ENCODE measurements around the gene SLC35E2B.
A peak's percentile ranks its signal among the peaks of the same experiment; 100 is the strongest.
"Not testable (repeated sequence)": the region's sequence is repeated elsewhere in the genome, so short reads cannot be mapped to it uniquely, and the experiment has no call there.

SLC35E2B gene

DNA sequence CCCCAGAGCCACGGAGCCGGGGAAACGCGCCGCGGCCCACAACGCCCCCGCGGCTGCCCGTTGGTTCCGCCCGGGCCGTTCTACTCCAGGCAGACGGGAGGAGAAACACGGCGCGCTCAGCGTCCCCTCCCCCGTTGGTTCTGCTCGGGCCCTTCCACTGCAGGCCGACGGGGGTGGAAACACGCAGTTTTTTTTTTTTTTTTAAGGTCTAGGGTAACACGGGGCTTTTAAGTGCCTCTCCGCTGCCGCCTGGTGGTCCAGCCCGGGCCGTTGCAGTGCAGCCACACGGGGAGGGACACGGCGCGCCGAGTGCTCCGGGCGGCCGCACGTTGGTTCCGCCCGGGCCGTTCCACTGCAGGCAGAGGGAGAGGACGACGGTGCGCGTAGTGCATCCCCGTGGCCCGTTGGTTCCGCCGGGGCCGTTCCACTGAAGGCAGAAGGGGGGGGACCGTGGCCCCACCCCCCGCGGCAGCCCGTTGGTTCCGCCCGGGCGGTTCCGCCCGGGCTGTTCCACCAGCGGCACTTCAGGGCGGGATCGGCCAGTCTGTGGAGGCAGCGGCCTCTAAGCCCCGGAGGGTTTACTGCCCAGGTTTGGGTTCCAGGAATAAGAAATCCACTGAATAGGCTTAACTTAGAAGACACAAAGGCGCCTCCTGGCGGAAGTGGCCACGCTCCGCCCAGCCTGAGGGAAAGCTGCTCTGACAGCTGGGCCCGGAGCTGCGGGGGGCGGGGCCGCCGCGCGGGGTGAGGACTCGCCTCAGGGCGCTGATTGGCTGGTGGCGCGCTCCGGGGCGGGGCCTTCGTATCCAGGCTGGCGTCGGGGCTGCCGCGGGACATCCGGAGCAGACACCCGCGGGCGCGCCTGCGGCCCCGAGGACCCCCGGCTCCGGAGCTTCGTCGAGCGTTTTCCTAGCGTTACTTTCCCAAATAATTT, at the start of gene SLC35E2B:
TSS of gene SLC35E2B (minus strand) at position 82 of the 934 bp plus-strand sequence. CDS start 16,096 bp downstream, outside the sequence.
- peak; percentile 97 for DNase-seq

DNA sequence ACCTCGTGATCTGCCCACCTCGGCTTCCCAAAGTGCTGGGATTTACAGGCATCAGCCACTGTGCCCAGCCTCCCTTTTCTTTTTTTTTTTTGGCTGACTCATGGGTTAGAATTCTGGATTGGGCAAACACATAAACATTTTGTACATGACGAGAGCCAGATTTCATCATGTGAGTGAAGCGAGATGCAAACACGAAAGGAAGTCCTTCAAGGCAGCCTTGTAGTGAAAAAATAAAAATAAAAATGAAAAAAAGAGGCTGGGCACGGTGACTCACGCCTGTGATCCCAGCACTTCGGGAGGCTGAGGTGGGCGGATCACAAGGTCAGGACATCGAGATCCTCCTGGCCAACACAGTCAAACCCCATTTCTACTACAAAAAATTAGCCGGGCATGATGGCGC, 48.4 kb upstream of the SLC35E2B start:
- DNase-seq, result not testable (repeated sequence)

- not testable (repeated sequence) for DNase-seq
These were observed 46.3 kb upstream of the SLC35E2B start for GRCh38 chr1:1738799-1739337.

- DNase-seq, result not testable (repeated sequence)
These were observed 45.3 kb upstream of the SLC35E2B start for GRCh38 chr1:1737675-1738590.

DNA sequence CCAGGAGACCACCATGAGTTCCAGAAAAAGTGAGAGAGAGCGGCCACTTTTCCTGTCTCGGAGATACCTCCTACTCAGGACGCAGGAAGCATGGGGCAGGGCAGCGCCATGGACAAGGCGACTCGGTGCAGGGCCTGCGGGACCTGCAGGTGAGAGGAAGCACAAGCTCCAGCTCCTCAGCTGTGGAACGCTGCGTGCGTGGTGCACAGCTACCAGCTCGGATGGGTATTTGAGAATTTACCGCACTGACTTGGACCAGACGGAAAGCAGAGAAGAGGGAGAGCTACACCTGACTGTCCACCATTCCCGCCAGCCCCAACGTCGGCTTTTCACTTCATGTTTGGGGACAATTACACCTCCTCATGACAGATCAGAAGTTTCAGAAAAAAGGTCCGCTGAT, 39.8 kb upstream of the SLC35E2B start:
- DNase-seq, result no peak

- no peak for DNase-seq
These were observed 38.3 kb upstream of the SLC35E2B start for GRCh38 chr1:1730870-1731269.

DNA sequence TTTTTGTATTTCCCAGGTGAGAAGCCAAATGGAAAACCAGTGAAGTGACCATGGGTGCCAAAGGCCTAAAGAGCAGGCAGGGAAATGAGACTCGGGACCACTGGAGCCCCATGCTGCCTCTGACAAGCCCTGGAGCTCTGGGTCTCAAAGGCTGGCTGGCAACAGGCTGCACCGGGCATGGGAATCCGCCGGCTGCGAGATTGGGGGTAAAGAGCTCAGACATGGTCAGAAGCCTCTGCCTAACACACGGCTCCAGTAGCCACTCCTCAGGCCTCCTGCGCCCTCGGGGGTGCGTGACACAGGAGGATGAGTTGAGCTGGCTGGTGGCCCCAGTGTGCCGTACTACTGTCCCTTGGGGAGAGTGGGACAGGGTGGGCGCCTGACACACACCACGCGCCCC, 37.6 kb upstream of the SLC35E2B start:
- not testable (repeated sequence) for DNase-seq

- not testable (repeated sequence) for DNase-seq
These were observed 36.7 kb upstream of the SLC35E2B start for GRCh38 chr1:1729116-1729816.

DNA sequence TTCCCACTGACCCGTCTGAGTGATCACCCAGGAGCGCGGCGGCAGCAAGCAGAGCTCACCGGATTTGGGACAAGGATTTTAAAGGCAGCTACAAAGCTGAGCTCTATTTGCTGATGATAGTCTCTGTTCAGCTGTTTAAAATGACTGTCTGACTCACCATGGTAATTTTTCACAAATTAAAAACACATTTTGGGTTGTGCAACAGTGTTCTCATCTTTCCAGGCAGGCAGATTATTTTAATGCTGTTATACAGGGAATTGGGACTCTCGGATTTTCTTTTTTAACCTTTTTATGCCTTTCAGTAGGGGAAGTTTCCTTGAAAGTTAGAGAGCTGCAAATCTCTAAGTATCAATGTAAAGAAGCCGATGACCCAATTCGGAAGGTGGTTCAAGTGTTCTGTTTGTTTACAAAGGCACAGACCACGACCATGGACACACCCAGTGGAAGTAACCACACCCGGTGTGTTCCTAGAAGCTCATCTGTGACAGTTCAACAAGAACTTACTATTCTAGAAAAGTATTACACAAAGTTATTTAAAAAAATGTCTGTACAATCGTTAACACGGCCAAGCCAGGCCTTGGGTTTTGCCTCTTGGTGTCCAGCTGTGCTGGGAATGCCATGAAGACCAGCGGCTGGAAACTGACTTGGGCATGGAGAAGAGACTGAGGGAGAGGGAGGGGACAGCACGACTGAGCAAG, 35.9 kb upstream of the SLC35E2B start:
- not testable (repeated sequence) for DNase-seq

- DNase-seq, result not testable (repeated sequence)
These were observed 34.6 kb upstream of the SLC35E2B start for GRCh38 chr1:1727131-1727651.

DNA sequence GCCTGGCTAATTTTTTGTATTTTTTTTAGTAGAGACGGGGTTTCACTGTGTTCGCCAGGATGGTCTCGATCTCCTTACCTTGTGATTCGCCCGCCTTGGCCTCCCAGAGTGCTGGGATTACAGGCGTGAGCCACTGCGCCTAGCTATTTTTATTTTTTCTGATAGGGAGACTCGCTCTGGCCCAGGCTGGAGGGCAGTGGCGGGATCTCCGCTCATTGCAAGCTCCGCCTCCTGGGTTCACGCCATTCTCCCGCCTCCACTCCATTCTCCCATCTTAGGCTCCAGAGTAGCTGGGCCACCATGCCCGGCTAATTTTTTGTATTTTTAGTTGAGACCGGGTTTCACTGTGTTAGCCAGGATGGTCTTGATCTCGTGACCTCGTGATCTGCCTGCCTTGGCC, 33.5 kb upstream of the SLC35E2B start:
- DNase-seq, result not testable (repeated sequence)

GRCh38 chr1:1724035-1724864, 31.7 kb upstream of the SLC35E2B start, which contains the start of gene CDK11A:
CDK11A (minus strand) TSS chr1:1724357; CDS start chr1:1722818, 1,539 bp downstream.
- DNase-seq, result peak; percentile 97 to 98

DNA sequence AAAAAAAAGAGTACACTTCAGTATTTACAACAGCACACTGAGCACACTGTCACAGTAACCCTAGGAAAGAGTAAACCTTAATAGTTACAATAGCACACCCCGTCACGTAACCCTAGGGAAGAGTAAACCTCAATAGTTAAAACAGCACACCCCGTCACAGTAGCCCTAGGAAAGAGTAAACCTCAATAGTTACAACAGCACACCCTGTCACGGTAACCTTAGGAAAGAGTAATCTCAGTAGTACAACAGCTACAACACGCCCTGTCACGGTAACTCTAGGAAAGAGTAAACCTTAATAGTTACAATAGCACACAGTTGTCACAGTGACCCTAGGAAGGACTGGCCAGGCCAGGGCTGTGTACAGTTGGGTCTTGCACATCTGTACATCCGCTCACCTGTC, 28.6 kb upstream of the SLC35E2B start:
- DNase-seq, result no peak

DNA sequence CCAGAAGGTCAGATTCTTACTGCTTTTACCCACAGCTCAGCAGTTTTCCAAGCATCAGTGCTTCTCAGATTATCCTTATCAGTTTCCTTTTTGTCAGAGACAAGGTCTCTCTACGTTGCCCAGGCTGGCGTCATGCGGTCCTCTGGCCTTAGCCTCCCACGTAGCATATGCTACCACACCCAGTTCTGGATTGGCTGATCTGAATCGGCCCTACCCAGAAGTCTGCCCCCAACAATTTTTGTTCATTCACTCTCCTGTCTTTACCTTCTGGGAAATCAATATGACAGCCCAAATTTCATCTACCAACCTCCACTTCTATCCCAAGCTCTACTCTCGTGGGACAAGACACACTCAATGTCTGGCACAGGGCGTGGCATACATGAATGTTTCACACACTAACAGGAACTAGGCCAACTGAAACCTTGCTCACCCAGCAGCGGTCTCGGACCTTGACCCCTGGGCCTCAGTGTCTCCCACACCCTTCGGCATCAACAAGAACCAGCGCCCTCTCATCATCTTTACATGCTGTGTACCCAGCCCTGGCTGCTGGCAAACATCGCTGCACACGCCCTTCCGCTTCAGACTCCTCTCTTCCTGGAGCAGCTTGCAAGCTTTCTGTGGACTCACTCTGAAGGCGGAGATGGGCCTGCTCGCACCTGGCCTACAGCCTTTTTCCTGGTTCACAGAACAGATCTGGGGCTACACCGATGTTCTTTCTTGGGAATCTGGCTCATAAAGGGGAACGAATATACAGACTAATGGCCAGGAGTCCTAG, 22.7 kb upstream of the SLC35E2B start:
- DNase-seq, result not testable (repeated sequence)

- DNase-seq, result not testable (repeated sequence)
These were observed 15.3 kb upstream of the SLC35E2B start for GRCh38 chr1:1707897-1708296.

GRCh38 chr1:1707241-1707640, 14.6 kb upstream of the SLC35E2B start:
- DNase-seq, result not testable (repeated sequence)

- DNase-seq, result not testable (repeated sequence)
These were observed 13.0 kb upstream of the SLC35E2B start for GRCh38 chr1:1705623-1706022.

- not testable (repeated sequence) for DNase-seq
These were observed 11.8 kb upstream of the SLC35E2B start for GRCh38 chr1:1704284-1704957.

GRCh38 chr1:1703796-1704195, 11.2 kb upstream of the SLC35E2B start:
- no peak for DNase-seq

Data from activated T-cell treated with anti-CD3 and anti-CD28 coated beads, Interleukin-2, amount 50 U/mL, for 48 hours (primary cell).